Transverse colon (tissue), 4 donors: ENCODE measurements around the gene RHOB. TPM values are rescaled to one million over a fixed set of nuclear protein-coding genes. Genes with fewer than 3 reads are reported as not detected.

Experiments
- DNase-seq: peaks from one replicate; pipeline ENCODE4 v3.0.0-alpha.2; 2019
- H3K27ac ChIP-seq, 4 donors: fragments of 200-600 bp; sonication (generic); 2 replicates each; pipeline ENCODE4 v1.5.1; 2016 to 2018; ENCODE audit warnings: inconsistent platforms in 4 of 4
- H3K27me3 ChIP-seq: fragments of 200-600 bp; sonication (generic); 2 replicates; pipeline ENCODE4 v1.5.1; 2017; ENCODE audit warnings: inconsistent platforms
- H3K36me3 ChIP-seq, 4 donors: fragments of 200-600 bp; sonication (generic); 2 replicates each; pipeline ENCODE4 v1.5.1; 2017 to 2019; ENCODE audit warnings: inconsistent platforms in 4 of 4
- H3K4me1 ChIP-seq, 4 donors: fragments of 200-600 bp; sonication (generic); 2 replicates each; pipeline ENCODE4 v1.5.1; 2017 to 2020; ENCODE audit warnings: inconsistent platforms in 4 of 4
- H3K4me3 ChIP-seq, 4 donors: fragments of 200-600 bp; sonication (generic); 1 replicate in 1 of 4; 2 replicates in 3 of 4; pipeline versions ENCODE4 v1.5.1 to v1.6.1; 2017 to 2019; ENCODE audit warnings: inconsistent platforms in 4 of 4
- H3K9me3 ChIP-seq, 2 donors: fragments of 200-600 bp; sonication (generic); 2 replicates each; pipeline ENCODE4 v1.5.1; 2017 to 2019; ENCODE audit warnings: inconsistent platforms in 2 of 2
- EP300 ChIP-seq: sonication (generic); formaldehyde crosslinking; IDR thresholded peaks from one replicate; pipeline ENCODE4 v1.6.1; 2017; ENCODE audit warnings: antibody characterized with exemption, low read depth
- POLR2A ChIP-seq: fragments of 450-650 bp; IDR thresholded peaks from one replicate; pipeline ENCODE4 v1.6.1; 2016; ENCODE audit warnings: antibody characterized with exemption, mild to moderate bottlenecking, moderate library complexity
- POLR2AphosphoS5 ChIP-seq, 3 donors: sonication (generic); formaldehyde crosslinking; IDR thresholded peaks; one replicate each; pipeline ENCODE4 v1.6.1; 2016; ENCODE audit warnings: antibody characterized with exemption in 3 of 3
- WGBS, 2 donors: methylation state at CpG; one replicate each; pipeline ENCODE4 v1.1.5; 2018; ENCODE audit warnings: low coverage in 1 of 2; 5-methylcytosine and 5-hydroxymethylcytosine counted together
- in situ Hi-C, 4 donors: fragments of 200-750 bp; cut with MboI; loops; one replicate each; pipeline versions ENCODE4 v1.15.0 to v1.15.1; 2017; ENCODE audit warnings: low sequenced_read_pairs in 3 of 4, low pct_ligation_motif_present in 1 of 4, low pct_unique_long_range_greater_than_20kb in 1 of 4
- intact Hi-C: fragments of 100-400 bp; cut with DNase I; formaldehyde crosslinking; loops from one replicate; pipeline ENCODE4 v1.15.1; 2023; ENCODE audit warnings: low total_unique reads
- total RNA-seq, 4 donors: library from RNA; depleted of rRNA; stranded (reverse); fragments of >200 nt; gene quantifications; one replicate each; pipeline ENCODE4 v1.1.0, GENCODE V29; 2016
- TF ChIP-seq, protein P1 (sequence below), 5 experiments: fragments of 200-600 bp in 3 of 5; fragments of 450-650 bp in 2 of 5; sonication (generic) in 3 of 5; IDR thresholded peaks; 1 replicate in 2 of 5; 2 replicates in 3 of 5; pipeline ENCODE4 v1.5.1; 2016 to 2017; ENCODE audit warnings: antibody characterized with exemption in 5 of 5, inconsistent platforms in 3 of 5, mild to moderate bottlenecking in 2 of 5, moderate library complexity in 1 of 5

RHOB gene
- total RNA-seq, 4 donors from 2014 or later, result 360 to 732 (median 532) TPM

DNA sequence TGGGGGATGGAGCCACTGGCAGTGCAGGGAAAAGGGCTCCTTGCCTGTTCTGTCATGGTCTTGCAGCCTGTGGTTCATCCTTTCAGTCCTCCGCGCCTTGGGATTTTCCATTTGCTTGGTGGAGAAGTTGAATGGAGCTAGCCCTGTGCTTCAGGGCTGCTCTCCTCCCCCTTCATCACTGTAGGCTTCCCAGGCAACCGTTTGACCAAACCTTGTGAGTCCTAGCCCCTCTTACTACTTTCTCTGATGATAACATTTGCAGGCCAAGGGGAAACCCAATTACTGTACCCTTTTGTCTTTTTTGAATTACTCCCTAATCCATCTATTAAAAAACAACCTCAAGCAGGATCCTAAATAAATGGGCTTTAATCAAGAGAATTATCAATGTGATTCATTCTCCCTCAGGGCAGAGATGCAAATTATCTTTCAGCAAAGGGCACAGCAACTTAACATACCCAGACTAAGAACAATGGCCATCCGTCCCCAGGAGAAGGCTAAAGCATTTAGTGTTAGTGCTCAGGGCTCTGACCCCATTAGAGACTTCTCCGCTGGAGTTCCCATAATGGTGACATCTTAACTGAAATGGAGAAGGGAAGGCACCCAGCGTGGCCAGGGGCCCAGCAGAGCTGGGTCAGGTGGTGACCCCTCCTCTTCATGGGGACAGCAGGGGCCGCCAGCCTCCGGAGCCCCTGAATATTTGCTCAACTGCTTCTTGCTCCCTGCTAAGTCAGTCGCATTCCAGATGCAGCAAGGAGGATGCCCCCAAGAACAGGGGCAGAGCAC, 40.7 kb downstream of the RHOB start:
- DNase-seq, result no peak
- in situ Hi-C loops, result no loop called here
- H3K4me3 ChIP-seq, result no peak overlapping the region
- WGBS, 2 donors, result 65 to 90% methylated on average over 2 to 9 of the region's 9 CpGs
- no peaks in the 10 kb centered on the region for H3K27me3 ChIP-seq
- intact Hi-C loops, result no loop called here
- peaks cover 0 to 32% (median 7%) of the 10 kb centered on the region in 4 donors for H3K4me1 ChIP-seq
- H3K27ac ChIP-seq, result no peak overlapping the region
- no peaks in the 10 kb centered on the region for H3K36me3 ChIP-seq
- TF ChIP-seq POLR2A, result no peak
- TF ChIP-seq, protein P1, sequence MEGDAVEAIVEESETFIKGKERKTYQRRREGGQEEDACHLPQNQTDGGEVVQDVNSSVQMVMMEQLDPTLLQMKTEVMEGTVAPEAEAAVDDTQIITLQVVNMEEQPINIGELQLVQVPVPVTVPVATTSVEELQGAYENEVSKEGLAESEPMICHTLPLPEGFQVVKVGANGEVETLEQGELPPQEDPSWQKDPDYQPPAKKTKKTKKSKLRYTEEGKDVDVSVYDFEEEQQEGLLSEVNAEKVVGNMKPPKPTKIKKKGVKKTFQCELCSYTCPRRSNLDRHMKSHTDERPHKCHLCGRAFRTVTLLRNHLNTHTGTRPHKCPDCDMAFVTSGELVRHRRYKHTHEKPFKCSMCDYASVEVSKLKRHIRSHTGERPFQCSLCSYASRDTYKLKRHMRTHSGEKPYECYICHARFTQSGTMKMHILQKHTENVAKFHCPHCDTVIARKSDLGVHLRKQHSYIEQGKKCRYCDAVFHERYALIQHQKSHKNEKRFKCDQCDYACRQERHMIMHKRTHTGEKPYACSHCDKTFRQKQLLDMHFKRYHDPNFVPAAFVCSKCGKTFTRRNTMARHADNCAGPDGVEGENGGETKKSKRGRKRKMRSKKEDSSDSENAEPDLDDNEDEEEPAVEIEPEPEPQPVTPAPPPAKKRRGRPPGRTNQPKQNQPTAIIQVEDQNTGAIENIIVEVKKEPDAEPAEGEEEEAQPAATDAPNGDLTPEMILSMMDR (IDR thresholded peaks at IDR 0.05), result no peak
- no peak for TF ChIP-seq POLR2AphosphoS5 (IDR thresholded peaks at IDR 0.05)
- no peak for TF ChIP-seq EP300
- no peaks in the 10 kb centered on the region for H3K9me3 ChIP-seq

DNA sequence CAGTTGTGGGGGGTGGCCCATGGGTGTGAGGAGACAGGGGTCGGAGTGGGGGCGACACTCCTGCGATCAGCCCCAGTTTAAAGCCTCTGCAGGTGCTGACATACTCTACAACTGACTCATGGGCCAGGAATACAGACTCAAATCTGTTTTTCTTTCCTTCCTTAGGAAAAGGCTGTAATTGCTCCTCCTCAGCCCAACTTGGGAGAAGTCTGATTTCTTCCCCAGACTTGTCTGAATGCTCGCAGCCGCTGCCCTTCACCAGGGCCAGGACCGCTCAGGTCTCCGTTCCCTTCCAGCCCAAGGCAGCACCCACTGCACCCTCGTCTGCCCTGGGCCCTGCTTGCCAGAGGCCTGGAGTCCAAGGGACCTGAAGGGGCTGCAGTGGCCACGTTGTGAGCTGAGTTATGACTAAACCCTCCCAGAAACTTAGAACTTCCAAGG, 41.3 kb downstream of the RHOB start:
- H3K27ac ChIP-seq, result peak overlapping the region in 2 of 4 donors; percentile 23 to 31
- 91 to 100% methylated on average over 4 to 9 of the region's 9 CpGs for WGBS, 2 donors
- DNase-seq, result no peak
- no peaks in the 10 kb centered on the region for H3K9me3 ChIP-seq
- peaks cover 0 to 29% (median 7%) of the 10 kb centered on the region in 4 donors for H3K4me1 ChIP-seq
- H3K36me3 ChIP-seq, result no peaks in the 10 kb centered on the region
- H3K4me3 ChIP-seq, result no peak overlapping the region
- in situ Hi-C loops (no loop called here), intact Hi-C loops (no loop called here)
- no peaks in the 10 kb centered on the region for H3K27me3 ChIP-seq
- TF ChIP-seq POLR2AphosphoS5 (IDR thresholded peaks at IDR 0.05) (no peak), EP300 (no peak), POLR2A (no peak)
- TF ChIP-seq, protein P1 (IDR thresholded peaks at IDR 0.05), result no peak

DNA sequence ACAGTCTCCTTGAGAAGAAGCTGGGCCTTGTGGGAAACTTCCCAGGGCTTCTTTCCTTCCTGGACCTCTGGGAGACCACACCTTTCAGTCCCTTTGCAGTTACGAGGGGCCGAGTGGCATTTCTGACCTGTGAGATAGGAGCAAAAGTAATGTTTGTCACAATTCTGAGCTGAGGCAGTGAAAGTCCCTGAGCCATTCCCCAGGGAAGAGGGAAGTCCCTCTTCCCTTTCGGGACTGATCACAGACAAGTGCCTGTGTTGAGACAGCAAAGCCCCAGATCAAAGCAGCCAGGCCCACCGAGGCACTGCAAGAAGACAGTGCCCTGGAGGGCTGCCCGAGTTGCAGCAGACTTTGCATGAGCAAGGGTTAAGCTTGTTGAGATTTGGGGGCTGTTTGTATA, 41.9 kb downstream of the RHOB start:
- H3K27me3 ChIP-seq, result no peaks in the 10 kb centered on the region
- WGBS, 2 donors, result 60 to 64% methylated on average over 1 to 5 of the region's 5 CpGs
- in situ Hi-C loops (no loop called here), intact Hi-C loops (no loop called here)
- peak overlapping the region in 3 of 4 donors; percentile 10 to 31 (median 23) for H3K27ac ChIP-seq
- DNase-seq, result no peak
- H3K36me3 ChIP-seq, result no peaks in the 10 kb centered on the region
- no peak overlapping the region for H3K4me3 ChIP-seq
- peaks cover 0 to 25% (median 6%) of the 10 kb centered on the region in 4 donors for H3K4me1 ChIP-seq
- TF ChIP-seq POLR2AphosphoS5 (IDR thresholded peaks at IDR 0.05), result no peak
- TF ChIP-seq EP300, result no peak
- TF ChIP-seq, protein P1 (IDR thresholded peaks at IDR 0.05), result no peak
- no peak for TF ChIP-seq POLR2A
- H3K9me3 ChIP-seq, result no peaks in the 10 kb centered on the region

DNA sequence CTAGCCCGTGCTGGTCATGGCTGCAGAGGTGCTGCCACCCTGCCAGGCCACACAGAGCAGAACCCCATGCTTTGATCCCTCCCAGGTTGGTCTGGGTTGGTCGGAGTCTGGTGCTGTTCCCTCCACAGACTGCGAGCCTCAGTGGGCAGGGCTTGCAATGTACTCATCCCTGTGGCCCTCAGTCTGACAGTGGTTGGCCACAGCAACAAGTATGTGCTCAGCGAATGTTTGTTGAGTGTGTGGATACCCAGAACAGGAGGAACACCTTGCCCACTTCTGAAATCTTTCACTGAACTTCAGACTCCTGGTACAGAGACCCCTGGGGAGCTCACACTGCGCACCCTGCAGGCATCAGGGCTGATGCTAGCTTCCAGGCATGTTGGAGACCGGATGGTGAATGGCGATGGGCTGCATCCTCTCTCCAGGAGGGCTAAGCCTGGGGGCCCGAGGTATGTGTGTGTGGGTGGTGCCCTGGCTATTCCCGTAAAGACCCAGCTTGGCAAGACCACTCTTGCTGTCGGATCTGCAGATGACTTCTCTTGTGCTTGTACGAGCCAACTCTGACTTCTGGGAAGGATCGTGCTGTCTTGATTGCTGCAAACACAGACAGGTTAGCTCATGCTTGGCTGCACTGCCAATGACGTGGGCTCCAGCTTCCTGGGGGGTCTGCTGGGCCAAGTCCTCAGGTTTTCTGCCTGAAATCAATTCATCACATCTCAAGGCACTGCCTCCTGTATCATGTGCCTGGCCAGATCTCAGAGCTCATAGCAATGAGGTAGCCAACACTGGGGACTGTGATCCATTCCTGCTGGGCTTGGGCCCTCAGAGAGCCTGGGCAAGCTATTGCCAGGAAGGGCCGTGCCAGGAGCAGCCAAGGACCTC, 43.7 kb downstream of the RHOB start:
- Histone ChIP-seq H3K9me3 (no peaks in the 10 kb centered on the region), H3K4me1 (peaks cover 0 to 20% (median 5%) of the 10 kb centered on the region in 4 donors), H3K27ac (peak overlapping the region; percentile 41 to 70 (median 60)), H3K36me3 (no peaks in the 10 kb centered on the region), H3K4me3 (no peak overlapping the region), H3K27me3 (no peaks in the 10 kb centered on the region)
- in situ Hi-C loops, result no loop called here
- TF ChIP-seq POLR2A, result no peak
- peak; percentile 93 for TF ChIP-seq EP300
- TF ChIP-seq POLR2AphosphoS5 (IDR thresholded peaks at IDR 0.05), result peak; percentile 65 to 84 (median 83)
- TF ChIP-seq, protein P1 (IDR thresholded peaks at IDR 0.05), result no peak
- intact Hi-C loops, result loop anchor here (1.0 kb wide), 1 partner anchor 27 kb away; no protein-coding TSS in a partner anchor
- 56 to 78% methylated on average over 3 to 14 of the region's 14 CpGs for WGBS, 2 donors
- DNase-seq, result peak; percentile 38
